Activated gamma-delta T cell treated with Interleukin-2 at 50 U/mL for 16 hours (primary cell): ENCODE measurements around the gene SDSL.

Experiments used
- DNase-seq: peaks from one replicate; pipeline ENCODE4 v3.0.0-alpha.2; 2020

SDSL gene

DNA sequence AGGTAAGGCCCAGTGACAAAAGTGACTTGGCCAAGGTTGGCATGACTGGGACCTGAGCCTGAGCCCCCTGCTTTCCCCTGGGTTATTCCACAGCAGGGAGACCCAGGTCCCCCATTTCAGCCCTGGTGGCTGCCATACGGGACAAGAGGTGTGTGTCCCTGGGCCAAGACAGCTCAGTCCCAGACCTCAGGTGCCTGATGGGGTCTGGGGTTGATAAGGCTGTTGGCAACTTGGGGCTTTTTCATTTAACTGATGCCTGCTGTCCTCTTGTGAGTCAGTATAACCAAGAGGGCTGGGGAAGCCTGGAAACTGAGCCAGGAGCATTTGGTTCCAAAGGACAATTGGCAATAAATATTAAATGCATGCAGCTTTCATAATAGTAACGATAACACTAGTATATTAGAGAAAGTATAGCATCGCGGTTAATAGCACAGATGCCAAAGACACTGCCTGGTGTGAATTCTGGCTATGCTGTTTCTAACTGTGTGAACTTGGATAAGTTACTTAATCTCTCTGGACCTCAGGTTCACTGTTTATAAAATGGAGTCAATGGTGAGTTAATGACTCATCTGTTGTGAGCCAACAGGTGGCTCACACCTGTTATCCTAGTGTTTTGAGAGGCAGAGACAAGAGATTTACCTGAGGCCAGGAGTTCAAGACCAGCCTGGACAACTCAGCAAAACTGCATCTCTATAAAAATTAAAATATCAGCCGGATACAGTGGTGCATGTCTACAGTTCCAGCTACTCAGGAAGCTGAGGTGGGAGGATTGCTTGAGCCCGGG lies 898 bp downstream of the SDSL start:
- no peak for DNase-seq

DNA sequence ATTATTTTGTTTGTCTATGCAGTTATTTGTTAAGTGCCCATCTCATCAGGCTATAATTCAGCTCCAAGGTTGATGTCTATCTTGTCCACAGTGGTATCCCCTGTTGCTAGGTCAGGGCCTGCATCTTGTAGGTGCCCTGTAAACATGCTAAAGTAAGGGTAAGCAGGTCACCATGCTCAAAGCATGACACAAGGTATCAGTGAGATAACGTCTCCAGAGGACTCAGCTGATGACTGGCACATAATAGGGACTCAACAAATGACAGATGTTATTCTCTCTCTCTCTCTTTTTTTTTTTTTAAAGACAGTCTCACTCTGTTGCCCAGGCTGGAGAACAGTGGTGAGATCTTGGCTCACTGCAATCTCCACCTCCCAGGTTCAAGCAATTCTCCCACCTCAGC lies 2.3 kb downstream of the SDSL start:
- DNase-seq, result no peak

- DNase-seq, result peak; percentile 36
Measured at GRCh38 chr12:113424915-113425823, 3.0 kb downstream of the SDSL start.

DNA sequence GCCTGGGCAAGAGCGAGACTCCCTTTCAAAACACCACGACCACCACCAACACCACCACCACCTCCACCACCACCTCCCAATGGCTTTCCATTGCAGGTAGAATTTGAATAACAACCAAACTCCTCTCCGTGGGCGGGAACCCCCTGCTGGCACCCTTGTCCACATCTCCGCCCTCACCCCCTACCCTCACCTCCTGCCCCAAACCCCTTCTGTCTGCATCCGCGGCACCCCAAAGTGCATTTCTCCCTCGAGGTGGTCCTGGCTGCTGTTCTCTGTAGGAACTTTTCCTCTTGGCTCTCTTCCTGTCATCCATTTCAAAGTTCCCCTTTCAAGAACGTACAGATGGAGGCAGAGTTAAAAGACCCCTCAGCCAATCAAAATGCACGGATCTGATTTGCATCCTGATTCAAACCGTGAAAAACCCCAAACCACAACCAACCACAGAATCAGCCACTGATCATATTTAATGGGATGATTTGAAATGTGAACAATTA lies 3.8 kb downstream of the SDSL start:
- no peak for DNase-seq

GRCh38 chr12:113427882-113428281 lies 5.7 kb downstream of the SDSL start:
- DNase-seq, result no peak

DNA sequence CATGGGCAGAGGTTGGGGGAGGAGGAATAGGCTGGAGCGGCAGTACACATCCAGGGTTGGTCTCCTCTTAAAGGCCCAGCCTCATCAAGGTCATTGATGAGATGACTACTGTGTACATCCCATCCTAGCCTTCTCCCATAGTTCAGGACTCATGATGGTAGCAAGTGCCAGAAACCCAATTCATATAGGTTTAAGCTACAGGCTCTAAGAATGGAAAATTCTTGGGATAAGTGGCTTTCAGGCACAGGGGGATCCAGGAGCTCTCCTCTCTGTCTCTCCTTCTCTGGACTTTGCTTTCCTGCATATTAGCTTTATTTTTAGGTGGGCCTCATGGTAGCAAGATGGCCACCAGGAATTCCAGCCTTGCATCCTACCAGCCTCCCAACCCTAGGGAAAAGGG lies 6.3 kb downstream of the SDSL start:
- DNase-seq, result no peak

DNA sequence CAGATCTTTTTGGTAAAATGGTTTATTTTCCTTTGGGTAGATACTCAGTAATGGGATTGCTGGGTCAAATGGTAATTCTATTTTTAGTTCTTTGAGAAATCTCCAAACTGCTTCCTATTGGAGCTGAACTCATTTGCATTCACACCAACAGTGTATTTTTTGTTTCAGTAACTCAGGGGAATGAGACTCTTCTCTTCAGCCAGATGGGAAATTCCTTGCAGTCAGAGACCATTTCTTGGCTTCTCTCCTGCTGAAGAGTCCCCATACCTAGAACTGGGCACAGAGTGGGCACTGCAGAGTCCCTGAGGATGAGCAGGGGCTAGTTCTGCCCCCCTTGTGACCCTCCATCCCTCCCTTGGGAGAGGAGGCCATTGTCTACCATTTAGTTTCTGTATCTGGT lies 10.8 kb downstream of the SDSL start:
- DNase-seq, result no peak

DNA sequence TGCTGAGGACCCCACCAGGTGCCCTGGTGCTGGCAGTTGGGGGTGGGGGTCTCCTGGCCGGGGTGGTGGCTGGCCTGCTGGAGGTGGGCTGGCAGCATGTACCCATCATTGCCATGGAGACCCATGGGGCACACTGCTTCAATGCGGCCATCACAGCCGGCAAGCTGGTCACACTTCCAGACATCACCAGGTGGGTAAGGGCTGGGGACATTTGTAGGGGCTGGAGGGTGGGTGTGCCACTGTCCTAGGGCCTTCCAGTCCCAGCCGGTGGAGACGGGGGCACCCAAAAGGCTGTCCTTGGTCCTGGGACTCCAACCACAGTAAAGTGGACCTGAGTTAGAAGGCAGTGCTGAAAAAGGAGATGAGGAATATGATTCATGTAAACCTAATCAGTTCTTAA lies 13.2 kb downstream of the SDSL start:
- no peak for DNase-seq

- DNase-seq, result no peak
Measured at GRCh38 chr12:113436586-113436985, 14.4 kb downstream of the SDSL start.

GRCh38 chr12:113436993-113437728 lies 15.0 kb downstream of the SDSL start:
- no peak for DNase-seq

GRCh38 chr12:113437729-113438100 lies 15.5 kb downstream of the SDSL start:
- no peak for DNase-seq

GRCh38 chr12:113438523-113439300 lies 16.5 kb downstream of the SDSL start:
- no peak for DNase-seq

DNA sequence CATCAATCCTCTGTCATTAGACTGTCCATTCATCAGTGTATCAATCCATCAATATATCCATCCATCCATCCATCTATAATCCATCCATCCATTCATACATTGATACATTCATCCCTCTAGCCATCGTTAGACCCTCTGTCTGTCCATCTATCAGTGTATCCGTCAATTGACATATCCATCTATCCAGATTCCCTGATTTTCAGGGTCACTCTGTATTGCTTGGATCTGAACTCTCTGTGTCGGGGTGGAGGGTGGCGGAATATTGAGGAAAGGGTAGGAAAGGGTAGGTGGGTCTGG lies 17.1 kb downstream of the SDSL start:
- DNase-seq, result no peak

DNA sequence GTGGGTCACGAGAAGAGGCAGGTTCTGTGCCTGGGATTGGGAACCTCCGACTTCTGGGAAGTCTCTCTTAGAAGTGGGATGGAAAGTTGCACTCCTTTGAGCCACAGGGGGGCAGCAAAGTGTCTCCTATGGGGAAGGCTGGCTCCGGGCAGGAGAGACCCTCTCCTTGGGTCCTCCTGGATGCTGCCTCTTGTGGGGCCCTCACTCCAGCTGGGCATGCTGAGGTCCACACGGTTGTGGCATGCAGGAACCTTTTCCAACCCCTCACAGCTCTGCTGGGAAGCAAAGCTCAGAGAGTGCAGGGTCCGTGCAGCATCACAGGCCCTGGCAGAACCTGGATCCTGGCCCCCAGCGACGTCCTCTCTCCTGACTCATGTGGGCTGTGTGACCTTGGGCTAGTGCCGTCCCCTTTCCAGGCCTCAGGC lies 17.4 kb downstream of the SDSL start:
- DNase-seq, result no peak

DNA sequence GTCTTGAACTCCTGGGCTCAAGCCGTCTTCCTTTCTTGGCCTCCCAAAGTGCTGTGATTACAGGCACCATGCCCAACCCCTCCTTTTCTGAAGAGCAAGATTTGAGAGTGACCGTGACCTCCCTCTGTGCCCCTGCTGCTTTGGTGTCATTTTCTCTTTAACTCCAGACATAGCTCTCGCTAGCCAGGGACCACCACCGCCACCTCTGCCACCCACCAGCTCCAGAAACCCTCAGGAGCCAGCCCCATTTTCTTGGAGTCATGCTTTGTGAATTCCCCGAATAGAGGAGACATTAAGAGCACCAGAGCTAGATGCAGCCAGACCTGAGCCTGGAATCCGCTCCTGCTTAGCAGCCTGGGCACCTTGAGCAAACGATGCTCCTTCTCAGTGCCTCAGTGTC lies 18.2 kb downstream of the SDSL start:
- DNase-seq, result no peak

DNA sequence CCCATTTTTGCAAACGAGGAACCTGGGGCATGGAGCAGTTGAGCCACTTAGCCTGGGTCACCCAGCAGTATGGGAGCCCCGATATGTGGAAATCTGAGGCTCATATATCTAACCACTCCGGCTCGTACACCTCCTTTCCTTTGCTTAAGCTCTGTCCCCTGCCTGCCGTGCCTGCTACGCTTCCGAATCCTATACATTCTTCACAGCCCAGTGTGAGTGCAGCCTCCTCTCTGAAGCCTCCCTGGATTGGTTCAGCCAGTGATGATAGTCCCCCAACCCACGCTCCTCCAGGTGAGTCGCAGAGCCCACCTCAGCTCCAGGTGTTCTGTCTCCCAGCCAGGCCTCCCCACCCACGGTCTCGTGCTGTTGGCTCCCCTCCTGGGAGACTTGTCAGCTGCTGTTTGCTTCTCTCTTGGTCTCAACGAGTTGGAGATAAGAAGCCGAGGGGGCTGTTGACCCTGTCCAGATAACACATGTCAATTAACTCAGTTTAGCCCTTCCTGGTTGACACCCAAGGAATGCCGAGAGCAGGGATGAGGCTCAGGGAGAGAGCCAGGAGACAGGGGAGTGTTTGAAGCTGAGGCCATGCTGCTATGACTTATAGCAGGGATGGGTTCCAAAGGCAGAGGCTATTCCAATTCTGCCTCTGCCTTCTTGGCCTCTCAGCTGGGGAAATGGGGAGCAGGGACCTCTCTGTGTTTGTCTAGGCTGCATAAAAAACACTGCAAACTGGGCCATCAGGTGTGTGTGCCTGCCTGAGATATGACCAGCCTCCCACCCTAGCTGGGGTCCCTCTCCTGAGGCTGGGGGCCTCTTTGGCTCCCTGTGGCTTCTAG lies 19.0 kb downstream of the SDSL start:
- DNase-seq, result no peak

- no peak for DNase-seq
Measured at GRCh38 chr12:113443030-113443539, 20.9 kb downstream of the SDSL start.

GRCh38 chr12:113445544-113446171 lies 23.5 kb downstream of the SDSL start:
- DNase-seq, result no peak

DNA sequence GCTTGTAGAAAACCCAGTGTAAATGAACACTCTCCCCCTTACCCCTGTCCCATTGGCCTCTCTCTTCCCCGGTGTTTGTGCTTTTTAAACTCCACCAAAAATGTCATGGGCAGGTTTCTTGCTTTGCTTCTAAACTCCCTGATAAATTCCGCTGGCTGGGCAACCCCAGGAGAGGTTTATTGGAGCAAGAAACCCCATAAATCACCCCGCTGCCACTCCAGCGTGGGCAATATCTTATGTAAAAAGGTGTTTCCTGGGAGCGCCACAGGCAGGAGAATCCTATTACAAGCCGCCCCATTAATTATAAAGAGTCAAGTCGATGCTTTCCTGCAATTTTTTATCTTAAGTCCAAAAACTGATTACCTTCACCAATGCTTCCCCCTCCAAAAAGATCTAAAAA lies 26.7 kb downstream of the SDSL start:
- DNase-seq, result no peak

DNA sequence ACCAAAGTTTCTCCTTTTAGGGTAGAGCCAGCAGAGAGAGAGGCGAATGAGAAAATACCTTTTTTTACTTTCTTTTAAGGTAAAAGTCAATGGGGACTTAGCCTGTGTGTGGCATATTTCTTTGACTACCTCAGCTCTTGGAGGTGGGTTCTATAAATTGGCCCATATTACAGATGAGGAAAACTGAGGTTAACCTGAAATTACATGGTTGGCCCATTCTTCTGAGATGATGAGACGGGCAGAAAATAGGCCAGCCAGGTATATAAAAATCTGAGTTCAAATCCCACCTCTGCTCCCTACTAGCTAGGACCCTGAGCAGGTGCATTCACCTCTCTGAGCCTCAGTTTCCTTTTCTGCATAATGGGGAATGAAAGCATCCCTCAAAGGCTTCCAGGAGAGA lies 27.1 kb downstream of the SDSL start:
- no peak for DNase-seq

GRCh38 chr12:113449839-113450238 lies 27.7 kb downstream of the SDSL start:
- no peak for DNase-seq
